ENCODE results near the gene PRXL2A. TPM values are rescaled to one million over a fixed set of nuclear protein-coding genes. Genes with fewer than 3 reads are reported as not detected.

PRXL2A gene
- total RNA-seq, 1 donor from 2014 or later, result 119 TPM

GRCh38 chr10:80455461-80456349 is 47.4 kb downstream of the PRXL2A start:
- intact Hi-C loops (cut with micrococcal nuclease), result no loop called here
- no peak for DNase-seq
- ATAC-seq, result no peak

GRCh38 chr10:80457554-80458262 is 49.4 kb downstream of the PRXL2A start:
- intact Hi-C loops (cut with micrococcal nuclease), result no loop called here

GRCh38 chr10:80458263-80458625 is 49.9 kb downstream of the PRXL2A start:
- ATAC-seq (no peak), DNase-seq (no peak)
- intact Hi-C loops (cut with micrococcal nuclease), result no loop called here

More at GRCh38 chr10:80457554-80458262, 49.4 kb downstream of the PRXL2A start:
- DNase-seq (no peak), ATAC-seq (no peak)

- ATAC-seq, result no peak
- intact Hi-C loops (cut with micrococcal nuclease), result no loop called here
- DNase-seq, result no peak
These were observed 50.3 kb downstream of the PRXL2A start for GRCh38 chr10:80458638-80459037.

- intact Hi-C loops (cut with micrococcal nuclease), result no loop called here
- DNase-seq, result peak; percentile 73
- peak; percentile 34 for ATAC-seq
These were observed 50.9 kb downstream of the PRXL2A start for GRCh38 chr10:80459047-80459865.

- peak; percentile 40 for DNase-seq
- peak; percentile 27 for ATAC-seq
- intact Hi-C loops (cut with micrococcal nuclease), result no loop called here
These were observed 52.3 kb downstream of the PRXL2A start for GRCh38 chr10:80460399-80461207.

GRCh38 chr10:80461208-80462183 is 53.1 kb downstream of the PRXL2A start:
- intact Hi-C loops (cut with micrococcal nuclease), result no loop called here
- DNase-seq (no peak), ATAC-seq (no peak)

GRCh38 chr10:80462299-80462980 is 54.1 kb downstream of the PRXL2A start:
- intact Hi-C loops (cut with micrococcal nuclease), result no loop called here
- DNase-seq (no peak), ATAC-seq (peak; percentile 33)

- DNase-seq (no peak), ATAC-seq (no peak)
- intact Hi-C loops (cut with micrococcal nuclease), result no loop called here
These were observed 54.8 kb downstream of the PRXL2A start for GRCh38 chr10:80462981-80463741.

- DNase-seq (no peak), ATAC-seq (no peak)
- intact Hi-C loops (cut with micrococcal nuclease), result no loop called here
These were observed 55.5 kb downstream of the PRXL2A start for GRCh38 chr10:80463868-80464267.

GRCh38 chr10:80464557-80465450 is 56.5 kb downstream of the PRXL2A start:
- ATAC-seq (peak; percentile 37), DNase-seq (peak; percentile 53)
- intact Hi-C loops (cut with micrococcal nuclease), result no loop called here

- DNase-seq, result no peak
- no peak for ATAC-seq
- intact Hi-C loops (cut with micrococcal nuclease), result no loop called here
These were observed 57.1 kb downstream of the PRXL2A start for GRCh38 chr10:80465451-80465835.

- no peak for ATAC-seq
These were observed 57.7 kb downstream of the PRXL2A start for GRCh38 chr10:80465839-80466590.

GRCh38 chr10:80466724-80467326 is 58.5 kb downstream of the PRXL2A start:
- DNase-seq (no peak), ATAC-seq (no peak)
- intact Hi-C loops (cut with micrococcal nuclease), result no loop called here

More at GRCh38 chr10:80465839-80466590, 57.7 kb downstream of the PRXL2A start:
- intact Hi-C loops (cut with micrococcal nuclease), result no loop called here
- DNase-seq, result no peak
